Body of pancreas (tissue), 4 donors: ENCODE results near the gene IGSF21.

Experiments used
- POLR2A ChIP-seq, 3 donors: fragments of 450-650 bp; IDR thresholded peaks; one replicate each; pipeline ENCODE4 v1.6.1; 2016; ENCODE audit warnings: antibody characterized with exemption in 3 of 3, mild to moderate bottlenecking in 2 of 3
- TF ChIP-seq, protein P1 (sequence below), 7 experiments: fragments of 450-650 bp in 4 of 7; fragments of 200-600 bp in 3 of 7; sonication (generic) in 3 of 7; IDR thresholded peaks; one replicate each; pipeline ENCODE4 v1.5.1; 2016 to 2019; ENCODE audit warnings: antibody characterized with exemption in 7 of 7

DNA sequence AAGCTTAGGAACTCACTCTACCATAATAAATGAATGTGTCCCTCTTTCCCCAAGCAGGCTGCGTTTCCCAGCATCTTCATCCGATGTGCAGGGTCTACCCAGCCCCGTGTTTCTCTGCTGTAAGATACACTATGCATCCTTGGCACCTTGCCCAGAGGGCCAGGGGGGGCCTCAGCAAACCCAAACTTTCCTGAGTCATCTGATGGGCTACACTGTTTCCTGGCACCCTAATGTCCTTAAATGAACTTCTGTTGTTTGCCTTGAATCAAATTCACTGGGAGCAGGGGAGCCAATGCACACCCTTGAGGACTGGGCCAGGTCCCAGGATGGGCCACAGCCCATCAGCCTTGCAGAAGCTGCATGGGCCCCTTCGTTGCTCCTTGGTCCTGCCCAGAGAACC, 145.5 kb downstream of the IGSF21 start:
- TF ChIP-seq, protein P1, sequence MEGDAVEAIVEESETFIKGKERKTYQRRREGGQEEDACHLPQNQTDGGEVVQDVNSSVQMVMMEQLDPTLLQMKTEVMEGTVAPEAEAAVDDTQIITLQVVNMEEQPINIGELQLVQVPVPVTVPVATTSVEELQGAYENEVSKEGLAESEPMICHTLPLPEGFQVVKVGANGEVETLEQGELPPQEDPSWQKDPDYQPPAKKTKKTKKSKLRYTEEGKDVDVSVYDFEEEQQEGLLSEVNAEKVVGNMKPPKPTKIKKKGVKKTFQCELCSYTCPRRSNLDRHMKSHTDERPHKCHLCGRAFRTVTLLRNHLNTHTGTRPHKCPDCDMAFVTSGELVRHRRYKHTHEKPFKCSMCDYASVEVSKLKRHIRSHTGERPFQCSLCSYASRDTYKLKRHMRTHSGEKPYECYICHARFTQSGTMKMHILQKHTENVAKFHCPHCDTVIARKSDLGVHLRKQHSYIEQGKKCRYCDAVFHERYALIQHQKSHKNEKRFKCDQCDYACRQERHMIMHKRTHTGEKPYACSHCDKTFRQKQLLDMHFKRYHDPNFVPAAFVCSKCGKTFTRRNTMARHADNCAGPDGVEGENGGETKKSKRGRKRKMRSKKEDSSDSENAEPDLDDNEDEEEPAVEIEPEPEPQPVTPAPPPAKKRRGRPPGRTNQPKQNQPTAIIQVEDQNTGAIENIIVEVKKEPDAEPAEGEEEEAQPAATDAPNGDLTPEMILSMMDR (IDR thresholded peaks at IDR 0.05): no peak
- TF ChIP-seq POLR2A (IDR thresholded peaks at IDR 0.05): no peak
